Fibroblast of lung (primary cell): ENCODE measurements around the gene IL27RA. TPM values are rescaled to one million over a fixed set of nuclear protein-coding genes. Genes with fewer than 3 reads are reported as not detected.

Source experiments
- DNase-seq, 2 donors: peaks; one replicate each; pipeline versions ENCODE4 v3.0.0 to v3.0.0-alpha.2; 2010; ENCODE audit warnings: low read depth in 2 of 2
- H2AFZ ChIP-seq: 2 replicates; pipeline ENCODE4 v1.5.1; 2012; ENCODE audit warnings: low read length, control low read depth, inconsistent platforms
- H3K27ac ChIP-seq: 2 replicates; pipeline ENCODE4 v1.5.1; 2011; ENCODE audit warnings: low read length, control low read depth; ENCODE audit not compliant: insufficient read depth
- H3K27me3 ChIP-seq: 2 replicates; pipeline ENCODE4 v1.5.1; 2011; ENCODE audit warnings: mild to moderate bottlenecking, low read length; ENCODE audit not compliant: control insufficient read depth, insufficient read depth
- H3K36me3 ChIP-seq: 2 replicates; pipeline ENCODE4 v1.5.1; 2011; ENCODE audit warnings: low read length; ENCODE audit not compliant: control insufficient read depth, insufficient read depth
- H3K4me1 ChIP-seq: 2 replicates; pipeline ENCODE4 v1.5.1; 2011; ENCODE audit warnings: low read length; ENCODE audit not compliant: control insufficient read depth, insufficient read depth; ENCODE audit errors: extremely low read depth
- H3K4me2 ChIP-seq: 2 replicates; pipeline ENCODE4 v1.5.1; 2011; ENCODE audit warnings: low read length, control low read depth; ENCODE audit not compliant: insufficient read depth; ENCODE audit errors: extremely low read depth
- H3K4me3 ChIP-seq, 4 experiments: fragments of 200-600 bp in 1 of 4; sonication (generic) in 1 of 4; replicated peaks in 1 of 4; 2 replicates each; pipeline ENCODE4 v1.5.1; 2011 to 2016; ENCODE audit warnings: low read length in 4 of 4, low read depth in 3 of 4, mild to moderate bottlenecking in 3 of 4, control low read depth in 2 of 4, inconsistent platforms in 1 of 4, mixed read lengths in 1 of 4; ENCODE audit not compliant: insufficient read depth in 1 of 4; ENCODE audit errors: control extremely low read depth in 1 of 4
- H3K79me2 ChIP-seq: 2 replicates; pipeline ENCODE4 v1.5.1; 2012; ENCODE audit warnings: mild to moderate bottlenecking, low read length, inconsistent platforms; ENCODE audit not compliant: control insufficient read depth, insufficient read depth
- H3K9ac ChIP-seq: 2 replicates; pipeline ENCODE4 v1.5.1; 2011; ENCODE audit warnings: mild to moderate bottlenecking, low read length, control low read depth; ENCODE audit not compliant: insufficient read depth
- H3K9me3 ChIP-seq: 2 replicates; pipeline ENCODE4 v1.5.1; 2012; ENCODE audit warnings: low read depth, low read length; ENCODE audit not compliant: control insufficient read depth, insufficient read depth
- H4K20me1 ChIP-seq: 2 replicates; pipeline ENCODE4 v1.5.1; 2011; ENCODE audit warnings: low read length; ENCODE audit not compliant: control insufficient read depth, insufficient read depth; ENCODE audit errors: extremely low read depth
- CTCF ChIP-seq, 2 donors: IDR thresholded peaks in 1 of 2; conservative IDR thresholded peaks in 1 of 2; 1 replicate in 1 of 2; 2 replicates in 1 of 2; pipeline ENCODE4 v1.5.1; 2011 to 2012; ENCODE audit warnings: low read length in 2 of 2, control low read depth in 1 of 2, inconsistent platforms in 1 of 2, low read depth in 1 of 2, mild to moderate bottlenecking in 1 of 2
- EZH2 ChIP-seq: IDR thresholded peaks from 2 replicates; pipeline ENCODE4 v1.5.1; 2012; ENCODE audit warnings: low read length, control low read depth, mild to moderate bottlenecking; ENCODE audit errors: missing control alignments
- polyA plus RNA-seq, 2 donors: library from polyadenylated mRNA; depleted of rRNA in 1 of 2; stranded (reverse) in 1 of 2; unstranded in 1 of 2; fragments of >200 nt; gene quantifications; 2 replicates each; pipeline ENCODE4 v1.2.1, GENCODE V29; 2011 to 2012; ENCODE audit warnings: missing spikeins in 1 of 2
- total RNA-seq: library from RNA; depleted of rRNA; stranded (reverse); fragments of >200 nt; gene quantifications from 2 replicates; pipeline ENCODE4 v1.2.1, GENCODE V29; 2014

The IL27RA gene
- total and polyA plus RNA-seq, 2 donors (not counting 1 experiment from before 2014, with no cell fraction given), result 0.84 to 2.1 TPM

- no peaks in the 10 kb centered on the region for H4K20me1 ChIP-seq
- H3K9me3 ChIP-seq, result no peaks in the 10 kb centered on the region
- H3K27me3 ChIP-seq, result peaks cover 5% of the 10 kb centered on the region
- no peaks in the 10 kb centered on the region for H3K4me1 ChIP-seq
- TF ChIP-seq EZH2, result no peak
- TF ChIP-seq CTCF (conservative IDR thresholded peaks at IDR 0.05 in 1 of 2, IDR thresholded peaks at IDR 0.05 in 1 of 2; ENCODE audit: low read depth in 1 of 2, low read length in 2 of 2), result no peak
- H3K4me2 ChIP-seq, result no peak overlapping the region
- no peak overlapping the region for H3K4me3 ChIP-seq
- no peak overlapping the region for H3K27ac ChIP-seq
- H3K79me2 ChIP-seq, result no peaks in the 10 kb centered on the region
- no peak overlapping the region for H3K9ac ChIP-seq
- no peak overlapping the region for H2AFZ ChIP-seq
- no peaks in the 10 kb centered on the region for H3K36me3 ChIP-seq
- no peak for DNase-seq
Measured at GRCh38 chr19:14055396-14055795, 23.8 kb downstream of the IL27RA start.

GRCh38 chr19:14056069-14056666 is 24.6 kb downstream of the IL27RA start:
- no peak for DNase-seq
- no peak overlapping the region for H3K4me3 ChIP-seq
- H3K4me1 ChIP-seq, result no peaks in the 10 kb centered on the region
- H3K79me2 ChIP-seq, result no peaks in the 10 kb centered on the region
- TF ChIP-seq CTCF (conservative IDR thresholded peaks at IDR 0.05 in 1 of 2, IDR thresholded peaks at IDR 0.05 in 1 of 2; ENCODE audit: low read depth in 1 of 2, low read length in 2 of 2), result no peak
- no peak for TF ChIP-seq EZH2
- H3K4me2 ChIP-seq, result no peak overlapping the region
- peaks cover 5% of the 10 kb centered on the region for H3K27me3 ChIP-seq
- no peaks in the 10 kb centered on the region for H3K36me3 ChIP-seq
- H4K20me1 ChIP-seq, result no peaks in the 10 kb centered on the region
- H3K9me3 ChIP-seq, result no peaks in the 10 kb centered on the region
- no peak overlapping the region for H2AFZ ChIP-seq
- no peak overlapping the region for H3K27ac ChIP-seq
- H3K9ac ChIP-seq, result no peak overlapping the region

- TF ChIP-seq EZH2, result no peak
- no peak for TF ChIP-seq CTCF (conservative IDR thresholded peaks at IDR 0.05 in 1 of 2, IDR thresholded peaks at IDR 0.05 in 1 of 2; ENCODE audit: low read depth in 1 of 2, low read length in 2 of 2)
- no peaks in the 10 kb centered on the region for H3K9me3 ChIP-seq
- no peaks in the 10 kb centered on the region for H3K36me3 ChIP-seq
- H3K79me2 ChIP-seq, result no peaks in the 10 kb centered on the region
- peak overlapping the region; percentile 35 for H3K4me2 ChIP-seq
- H3K4me3 ChIP-seq, result peak overlapping the region in 1 of 4 experiments; percentile 51
- no peaks in the 10 kb centered on the region for H3K4me1 ChIP-seq
- H3K27ac ChIP-seq, result no peak overlapping the region
- no peaks in the 10 kb centered on the region for H4K20me1 ChIP-seq
- H3K9ac ChIP-seq, result no peak overlapping the region
- H3K27me3 ChIP-seq, result peaks cover 5% of the 10 kb centered on the region
- DNase-seq, result no peak
- no peak overlapping the region for H2AFZ ChIP-seq
Measured at GRCh38 chr19:14056741-14057356, 25.3 kb downstream of the IL27RA start.
